HepG2 (cell line): ENCODE results near the gene CXCL17. TPM values are rescaled to one million over a fixed set of nuclear protein-coding genes. Genes with fewer than 3 reads are reported as not detected.

Source experiments
- ARNTL ChIP-seq: sonication (generic); formaldehyde crosslinking; IDR thresholded peaks from 2 replicates; pipeline ENCODE4 v1.4.0; 2020; ENCODE audit warnings: mild to moderate bottlenecking, missing genetic modification reagents
- ATF7-NPFF ChIP-seq: sonication (generic); formaldehyde crosslinking; IDR thresholded peaks from 2 replicates; pipeline ENCODE4 v1.8.1; 2023; ENCODE audit warnings: mild to moderate bottlenecking, low read depth, missing genetic modification reagents, moderate library complexity
- CCDC6 ChIP-seq: sonication (generic); formaldehyde crosslinking; IDR thresholded peaks from 2 replicates; pipeline ENCODE4 v1.8.1; 2022; ENCODE audit warnings: mild to moderate bottlenecking, missing genetic modification reagents, moderate library complexity
- CEBPG ChIP-seq: IDR thresholded peaks from 2 replicates; pipeline ENCODE4 v1.6.1; 2016
- CENPX ChIP-seq: sonication (generic); formaldehyde crosslinking; IDR thresholded peaks from 2 replicates; pipeline ENCODE4 v1.9.0; 2021; ENCODE audit warnings: mild to moderate bottlenecking, missing genetic modification reagents, moderate library complexity
- ELF1 ChIP-seq: sonication (generic); formaldehyde crosslinking; IDR thresholded peaks from 2 replicates; pipeline ENCODE4 v1.4.0; 2020; ENCODE audit warnings: missing genetic modification reagents
- ERF ChIP-seq: IDR thresholded peaks from 2 replicates; pipeline ENCODE4 v1.6.1; 2018; ENCODE audit warnings: missing biosample characterization, missing genetic modification reagents
- FOXA1 ChIP-seq, 2 experiments: fragments of 450-650 bp in 1 of 2; sonication (generic) in 1 of 2; formaldehyde crosslinking in 1 of 2; IDR thresholded peaks; 2 replicates each; pipeline versions ENCODE4 v1.4.0 to v1.6.1; 2016 to 2020; ENCODE audit warnings: missing genetic modification reagents in 1 of 2
- FOXO4 ChIP-seq: sonication (generic); formaldehyde crosslinking; conservative IDR thresholded peaks from 2 replicates; pipeline ENCODE4 v1.8.1; 2023; ENCODE audit warnings: missing genetic modification reagents
- HMG20B ChIP-seq: conservative IDR thresholded peaks from 2 replicates; pipeline ENCODE4 v1.6.1; 2016; ENCODE audit warnings: missing genetic modification reagents, missing compliant biosample characterization
- IKZF4 ChIP-seq: sonication (generic); formaldehyde crosslinking; IDR thresholded peaks from 2 replicates; pipeline ENCODE4 v1.5.1; 2020; ENCODE audit warnings: borderline replicate concordance, mild to moderate bottlenecking, low read depth, missing genetic modification reagents; ENCODE audit errors: not compliant biosample characterization
- MED8 ChIP-seq: sonication (generic); formaldehyde crosslinking; IDR thresholded peaks from 2 replicates; pipeline ENCODE4 v1.8.1; 2023; ENCODE audit warnings: mild to moderate bottlenecking, missing genetic modification reagents; ENCODE audit not compliant: insufficient replicate concordance
- MEIS2 ChIP-seq: sonication (generic); formaldehyde crosslinking; IDR thresholded peaks from 2 replicates; pipeline ENCODE4 v1.9.0; 2021; ENCODE audit warnings: mild to moderate bottlenecking, missing genetic modification reagents
- MIER3 ChIP-seq: IDR thresholded peaks from 2 replicates; pipeline ENCODE4 v1.6.1; 2016; ENCODE audit warnings: missing compliant biosample characterization, borderline replicate concordance
- NR2F2 ChIP-seq: IDR thresholded peaks from 2 replicates; pipeline ENCODE4 v1.6.1; 2012; ENCODE audit warnings: low read depth, inconsistent platforms, borderline replicate concordance
- PHF5A ChIP-seq: IDR thresholded peaks from one replicate; pipeline ENCODE4 v1.6.1; 2018; ENCODE audit warnings: low read depth, missing genetic modification reagents; ENCODE audit not compliant: unreplicated experiment
- SMARCC2 ChIP-seq: fragments of 450-650 bp; IDR thresholded peaks from 2 replicates; pipeline ENCODE4 v1.6.1; 2017; ENCODE audit warnings: antibody characterized with exemption, mild to moderate bottlenecking
- U2AF2 ChIP-seq: fragments of 200-400 bp; formaldehyde crosslinking; IDR thresholded peaks from 2 replicates; pipeline ENCODE4 v1.6.1; 2017; ENCODE audit warnings: low read depth, mild to moderate bottlenecking, low read length
- ZNF253 ChIP-seq: sonication (generic); formaldehyde crosslinking; IDR thresholded peaks from 2 replicates; pipeline ENCODE4 v1.8.0; 2022; ENCODE audit warnings: mild to moderate bottlenecking, missing genetic modification reagents, borderline replicate concordance
- ZNF260 ChIP-seq: sonication (generic); formaldehyde crosslinking; IDR thresholded peaks from 2 replicates; pipeline ENCODE4 v1.4.0; 2020; ENCODE audit warnings: missing genetic modification reagents, low read depth, mild to moderate bottlenecking, borderline replicate concordance
- ZNF33B ChIP-seq: sonication (generic); formaldehyde crosslinking; IDR thresholded peaks from 2 replicates; pipeline ENCODE4 v1.5.1; 2020; ENCODE audit warnings: mild to moderate bottlenecking, missing genetic modification reagents
- ZNF460 ChIP-seq: sonication (generic); formaldehyde crosslinking; IDR thresholded peaks from 2 replicates; pipeline ENCODE4 v1.5.1; 2020; ENCODE audit warnings: missing genetic modification reagents, mild to moderate bottlenecking, borderline replicate concordance
- ZNF563 ChIP-seq: sonication (generic); formaldehyde crosslinking; IDR thresholded peaks from 2 replicates; pipeline ENCODE4 v1.8.0; 2022; ENCODE audit warnings: mild to moderate bottlenecking, moderate library complexity, missing genetic modification reagents
- ZSCAN22 ChIP-seq: sonication (generic); formaldehyde crosslinking; IDR thresholded peaks from 2 replicates; pipeline ENCODE4 v1.4.0; 2020; ENCODE audit warnings: mild to moderate bottlenecking, missing genetic modification reagents
- ZSCAN30 ChIP-seq: sonication (generic); formaldehyde crosslinking; IDR thresholded peaks from 2 replicates; pipeline ENCODE4 v1.5.0; 2020; ENCODE audit warnings: mild to moderate bottlenecking, missing genetic modification reagents
- polyA plus RNA-seq, 8 experiments: library from polyadenylated mRNA; depleted of rRNA in 3 of 8; stranded (reverse) in 7 of 8; unstranded in 1 of 8; fragments of >200 nt; fragmentation: Illumina TruSeq in 4 of 8; extraction: Trizol in 4 of 8; gene quantifications; 2 replicates each; pipeline versions ENCODE4 v1.2.1 to v1.2.3, GENCODE V29; 2011 to 2016; ENCODE audit warnings: low read depth in 4 of 8, missing spikeins in 1 of 8, mixed read lengths in 1 of 8; ENCODE audit not compliant: insufficient read depth in 1 of 8
- total RNA-seq, 5 experiments: library from RNA; depleted of rRNA; stranded (reverse); fragments of >200 nt; fragmentation: Illumina TruSeq; extraction: Trizol; gene quantifications; 2 replicates each; pipeline ENCODE4 v1.2.3, GENCODE V29; 2016; ENCODE audit warnings: low read depth in 1 of 5
- TF ChIP-seq, protein P1 (sequence below): sonication (generic); formaldehyde crosslinking; IDR thresholded peaks from 2 replicates; pipeline ENCODE4 v1.4.0; 2020; ENCODE audit warnings: missing genetic modification reagents; ENCODE audit errors: not compliant biosample characterization
- TF ChIP-seq, protein P2 (sequence below): sonication (generic); formaldehyde crosslinking; conservative IDR thresholded peaks from 2 replicates; pipeline ENCODE4 v1.5.0; 2020; ENCODE audit warnings: missing genetic modification reagents

CXCL17 gene
- total and polyA plus RNA-seq, 2 of the 13 experiments (the other 11 are each of a cell fraction or from before 2014, with no cell fraction given) = 0.12 TPM; not detected in 1

DNA sequence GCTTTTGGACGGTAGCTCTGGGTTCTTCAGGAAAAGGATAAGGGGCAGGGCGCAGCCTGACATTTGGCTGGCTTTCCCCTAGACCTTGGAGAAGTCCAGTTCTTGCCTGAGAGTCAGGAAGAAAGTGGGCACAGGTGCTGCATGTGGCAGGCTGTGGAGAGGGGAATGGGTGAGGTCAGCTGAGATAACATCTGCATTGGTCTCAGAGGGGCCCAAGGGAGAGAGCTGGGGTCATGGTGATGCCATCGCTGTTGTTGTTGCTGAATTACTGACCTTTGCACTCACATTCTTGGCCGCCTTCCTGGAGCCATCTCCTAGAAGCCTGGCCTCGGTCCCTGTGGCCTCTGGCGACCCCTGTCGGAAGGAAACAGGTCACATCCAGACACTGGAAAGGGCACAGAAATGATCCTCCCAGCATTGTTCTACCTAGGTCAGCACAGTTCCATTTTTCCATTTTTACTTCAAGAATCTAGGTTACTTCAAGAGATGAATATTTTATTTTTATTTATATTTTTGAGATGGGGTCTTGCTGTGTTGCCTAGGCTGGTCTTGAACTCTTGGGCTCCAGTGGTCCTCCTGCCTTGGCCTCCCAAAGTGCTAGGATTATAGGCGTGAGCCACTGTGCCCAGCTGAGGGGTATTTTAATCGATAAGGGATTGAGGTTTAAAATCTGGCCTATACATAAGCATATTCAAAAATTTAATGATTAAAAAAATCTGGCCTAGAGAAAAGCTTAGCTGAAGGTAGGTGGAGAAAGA lies 9.1 kb downstream of the CXCL17 start (continued):
- TF ChIP-seq FOXO4 (CRISPR knock-in tag) (no peak), ERF (CRISPR knock-in tag) (peak; percentile 42; the same call in 1 of the 2 replicates), PHF5A (CRISPR knock-in tag) (peak; percentile 52), ZNF460 (CRISPR knock-in tag) (no peak), ZSCAN30 (CRISPR knock-in tag) (no peak), NR2F2 (peak; percentile 73), ZNF33B (CRISPR knock-in tag) (peak; percentile 57; the same call in 1 of the 2 replicates), CENPX (CRISPR knock-in tag) (no peak), FOXA1 (IDR thresholded peaks at IDR 0.05) (no peak), FOXA1 (CRISPR knock-in tag; IDR thresholded peaks at IDR 0.05) (peak; percentile 61), HMG20B (CRISPR knock-in tag) (0 out of 2 replicates have a peak, but pooled peaks have one; percentile 27), MIER3 (CRISPR knock-in tag) (peak; percentile 84; the same call in 1 of the 2 replicates), CCDC6 (CRISPR knock-in tag) (no peak), IKZF4 (CRISPR knock-in tag) (no peak), ZNF563 (CRISPR knock-in tag) (no peak), U2AF2 (no peak), SMARCC2 (no peak), MED8 (CRISPR knock-in tag) (no peak), ATF7-NPFF (0 out of 2 replicates have a peak, but pooled peaks have one; percentile 32), CEBPG (peak; percentile 86), ZSCAN22 (CRISPR knock-in tag) (0 out of 2 replicates have a peak, but pooled peaks have one; percentile 26), ARNTL (CRISPR knock-in tag) (peak; percentile 67; the same call in 1 of the 2 replicates), ZNF253 (CRISPR knock-in tag) (no peak), ELF1 (CRISPR knock-in tag) (peak; percentile 48; the same call in 1 of the 2 replicates), ZNF260 (CRISPR knock-in tag) (no peak), MEIS2 (CRISPR knock-in tag) (no peak)
- TF ChIP-seq, protein P1, sequence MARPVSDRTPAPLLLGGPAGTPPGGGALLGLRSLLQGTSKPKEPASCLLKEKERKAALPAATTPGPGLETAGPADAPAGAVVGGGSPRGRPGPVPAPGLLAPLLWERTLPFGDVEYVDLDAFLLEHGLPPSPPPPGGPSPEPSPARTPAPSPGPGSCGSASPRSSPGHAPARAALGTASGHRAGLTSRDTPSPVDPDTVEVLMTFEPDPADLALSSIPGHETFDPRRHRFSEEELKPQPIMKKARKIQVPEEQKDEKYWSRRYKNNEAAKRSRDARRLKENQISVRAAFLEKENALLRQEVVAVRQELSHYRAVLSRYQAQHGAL (CRISPR knock-in tag) = no peak
- TF ChIP-seq, protein P2, sequence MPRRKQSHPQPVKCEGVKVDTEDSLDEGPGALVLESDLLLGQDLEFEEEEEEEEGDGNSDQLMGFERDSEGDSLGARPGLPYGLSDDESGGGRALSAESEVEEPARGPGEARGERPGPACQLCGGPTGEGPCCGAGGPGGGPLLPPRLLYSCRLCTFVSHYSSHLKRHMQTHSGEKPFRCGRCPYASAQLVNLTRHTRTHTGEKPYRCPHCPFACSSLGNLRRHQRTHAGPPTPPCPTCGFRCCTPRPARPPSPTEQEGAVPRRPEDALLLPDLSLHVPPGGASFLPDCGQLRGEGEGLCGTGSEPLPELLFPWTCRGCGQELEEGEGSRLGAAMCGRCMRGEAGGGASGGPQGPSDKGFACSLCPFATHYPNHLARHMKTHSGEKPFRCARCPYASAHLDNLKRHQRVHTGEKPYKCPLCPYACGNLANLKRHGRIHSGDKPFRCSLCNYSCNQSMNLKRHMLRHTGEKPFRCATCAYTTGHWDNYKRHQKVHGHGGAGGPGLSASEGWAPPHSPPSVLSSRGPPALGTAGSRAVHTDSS (CRISPR knock-in tag) = no peak
